Activated CD8-positive, alpha-beta memory T cell treated with anti-CD3 and anti-CD28 coated beads for 48 hours (primary cell): ENCODE measurements around the gene NR3C1.

ENCODE experiments used
- DNase-seq, 3 experiments: peaks; one replicate each; pipeline ENCODE4 v3.0.0-alpha.2; 2020; ENCODE audit warnings: low read depth in 2 of 3, low spot score in 2 of 3

The NR3C1 gene

GRCh38 chr5:143239882-143240518, 163.5 kb downstream of the NR3C1 start:
- no peak for DNase-seq

- no peak for DNase-seq
Measured at GRCh38 chr5:143238620-143239019, 164.9 kb downstream of the NR3C1 start.

DNA sequence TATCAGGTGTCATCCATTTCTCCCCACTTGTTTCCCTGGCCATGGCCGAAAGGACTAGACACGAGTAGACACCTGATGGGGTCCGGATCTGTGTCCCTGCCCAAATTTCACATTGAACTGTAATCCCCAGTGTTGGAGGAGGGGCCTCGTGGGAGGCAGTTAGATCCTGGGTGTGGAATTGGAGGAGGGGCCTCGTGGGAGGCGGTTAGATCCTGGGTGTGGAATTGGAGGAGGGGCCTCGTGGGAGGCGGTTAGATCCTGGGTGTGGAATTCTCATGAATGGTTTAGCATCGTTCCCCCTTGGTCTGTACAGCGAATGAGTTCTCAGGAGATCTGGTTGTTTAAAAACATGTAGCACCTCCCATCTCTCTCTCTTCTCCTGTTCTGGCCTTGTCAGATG, 165.8 kb downstream of the NR3C1 start:
- no peak for DNase-seq

DNA sequence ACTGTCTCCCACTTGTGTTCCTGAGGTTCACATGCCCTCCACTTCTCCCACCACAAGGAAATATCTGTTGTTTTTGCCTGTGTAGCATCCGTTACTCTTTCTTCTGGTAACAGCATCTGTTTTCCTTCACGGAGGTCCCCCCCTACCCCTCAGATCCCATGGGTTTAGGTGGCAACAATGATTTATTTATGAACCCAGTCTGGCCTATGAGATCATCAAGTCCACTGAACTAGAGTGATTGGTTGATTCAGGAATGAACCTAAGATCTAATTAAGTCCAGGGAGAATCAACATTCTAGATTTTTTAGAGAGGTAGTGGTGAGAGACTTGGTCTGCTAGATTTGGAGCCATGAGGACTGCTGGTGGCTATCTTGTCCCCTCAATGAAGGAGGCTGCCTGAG, 166.8 kb downstream of the NR3C1 start:
- no peak for DNase-seq

DNA sequence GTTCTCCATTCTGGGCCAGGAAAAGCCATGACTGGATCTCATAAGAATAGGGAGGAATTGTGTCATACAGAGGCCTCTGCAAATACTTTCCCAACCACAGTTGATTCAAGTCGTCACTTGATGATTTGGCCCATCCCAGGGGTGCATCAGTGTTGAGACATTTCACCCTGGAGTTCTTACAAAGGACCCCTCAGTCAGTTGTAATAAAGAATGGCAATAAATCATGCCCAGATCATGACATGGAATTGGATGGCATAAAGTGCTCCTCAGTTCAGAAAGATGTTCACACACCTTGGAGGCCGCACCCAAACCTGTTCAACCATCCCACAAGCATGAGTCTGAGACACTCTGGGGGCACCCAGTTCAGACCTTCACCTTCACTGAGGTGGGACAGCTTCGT, 168.1 kb downstream of the NR3C1 start:
- no peak for DNase-seq

GRCh38 chr5:143234162-143234842, 169.2 kb downstream of the NR3C1 start:
- DNase-seq: no peak

- DNase-seq: no peak
Measured at GRCh38 chr5:143233031-143233430, 170.5 kb downstream of the NR3C1 start.

DNA sequence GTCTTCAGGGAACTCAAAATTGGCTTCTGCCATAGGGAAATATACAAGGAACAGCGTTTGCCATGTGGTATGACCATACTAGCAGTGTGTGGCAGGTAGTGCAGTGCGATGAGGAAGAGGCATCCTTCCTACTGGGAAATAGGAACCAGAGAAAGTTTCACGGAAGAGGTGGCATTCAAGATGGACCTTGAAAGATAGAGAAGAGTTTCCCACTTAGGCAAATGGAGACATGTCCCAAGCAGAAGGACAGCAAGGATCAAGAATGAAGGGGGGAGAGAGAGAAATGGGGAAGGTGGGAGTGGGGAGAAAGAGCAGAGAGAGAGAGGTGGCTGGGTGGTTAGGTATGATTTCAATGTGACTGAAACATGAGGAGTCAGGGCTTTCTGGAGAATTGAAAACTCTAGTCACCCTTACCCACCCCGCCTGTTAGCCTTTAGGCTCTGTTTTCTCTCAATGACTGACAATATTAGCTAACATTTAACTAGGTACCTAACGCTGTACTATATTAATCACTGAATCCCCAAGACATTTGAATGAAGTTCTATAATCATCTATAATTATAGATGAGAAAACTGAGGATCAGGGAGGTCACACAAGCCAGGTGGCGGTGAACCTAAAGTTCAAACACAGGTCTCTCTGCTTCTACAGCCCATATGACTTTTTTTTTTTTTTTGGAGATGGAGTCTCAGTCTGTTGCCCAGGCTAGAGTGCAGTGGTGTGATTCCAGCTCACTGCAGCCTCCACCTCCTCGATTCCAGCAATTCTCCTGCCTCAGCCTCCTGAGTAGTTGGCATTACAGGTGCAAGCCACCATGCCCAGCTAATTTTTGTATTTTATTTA, 171.3 kb downstream of the NR3C1 start:
- no peak for DNase-seq

- DNase-seq: no peak
Measured at GRCh38 chr5:143231416-143231815, 172.1 kb downstream of the NR3C1 start.

- no peak for DNase-seq
Measured at GRCh38 chr5:143230676-143230996, 172.8 kb downstream of the NR3C1 start.

GRCh38 chr5:143229896-143230675, 173.4 kb downstream of the NR3C1 start:
- DNase-seq: no peak

- DNase-seq: no peak
Measured at GRCh38 chr5:143229426-143229895, 174.0 kb downstream of the NR3C1 start.

DNA sequence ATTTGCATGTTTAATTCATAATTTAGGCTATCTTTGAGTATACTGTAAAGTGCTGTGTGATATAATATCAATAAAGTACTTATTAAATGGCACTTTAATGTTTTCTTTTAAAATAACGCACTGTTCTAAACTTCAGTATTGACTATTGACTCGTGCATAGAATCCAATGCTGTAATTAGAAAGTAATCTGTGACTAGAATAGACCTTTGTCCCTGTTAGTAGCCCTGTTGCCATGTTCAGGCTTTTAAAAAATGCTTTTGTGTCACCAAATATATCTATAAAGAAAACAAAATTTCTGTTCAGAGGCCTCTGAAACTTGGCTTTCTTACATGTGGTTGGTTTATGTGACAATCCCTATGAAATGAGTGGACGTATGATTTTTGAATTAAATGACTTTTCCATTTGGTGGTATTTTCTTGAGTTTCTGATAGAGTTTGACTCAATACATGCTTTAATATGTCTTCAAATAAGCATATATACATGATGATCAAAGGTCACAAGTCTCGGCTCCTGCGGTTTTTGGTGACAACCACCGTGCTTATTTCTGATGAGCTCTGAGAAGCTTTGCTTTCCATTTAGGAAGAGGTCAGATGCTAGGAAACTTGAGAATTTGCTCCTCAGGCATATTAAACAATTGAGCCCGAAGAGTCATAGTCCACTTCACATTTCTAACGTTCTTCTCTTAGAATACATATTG, 174.7 kb downstream of the NR3C1 start:
- no peak for DNase-seq
